Mammary epithelial cell (primary cell): ENCODE measurements around the gene PECR.

Experiments
- CTCF ChIP-seq, 2 donors: IDR thresholded peaks in 1 of 2; conservative IDR thresholded peaks in 1 of 2; 2 replicates each; pipeline ENCODE4 v1.5.1; 2011 to 2012; ENCODE audit warnings: inconsistent platforms in 2 of 2, low read length in 2 of 2, mild to moderate bottlenecking in 2 of 2, control low read depth in 1 of 2, low read depth in 1 of 2; ENCODE audit not compliant: insufficient read depth in 1 of 2; ENCODE audit errors: extremely low read depth in 1 of 2
- EZH2 ChIP-seq: IDR thresholded peaks from 2 replicates; pipeline ENCODE4 v1.6.1; 2012; ENCODE audit warnings: low read length, inconsistent platforms, borderline replicate concordance

DNA sequence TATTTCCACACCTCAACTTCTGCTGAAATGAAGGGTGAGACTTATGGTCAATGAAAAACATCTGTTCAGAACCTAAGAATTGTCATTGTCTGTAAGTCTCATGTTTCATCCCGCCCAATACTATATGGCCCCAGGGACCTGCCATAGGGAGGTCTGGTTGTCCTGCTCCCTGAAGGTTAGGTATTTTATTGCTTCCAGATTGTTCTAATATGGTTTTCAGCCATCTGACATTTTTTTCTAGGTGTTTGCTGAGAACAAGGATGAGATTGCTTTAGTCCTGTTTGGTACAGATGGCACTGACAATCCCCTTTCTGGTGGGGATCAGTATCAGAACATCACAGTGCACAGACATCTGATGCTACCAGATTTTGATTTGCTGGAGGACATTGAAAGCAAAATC lies 34.8 kb upstream of the PECR start:
- TF ChIP-seq CTCF (conservative IDR thresholded peaks at IDR 0.05 in 1 of 2, IDR thresholded peaks at IDR 0.05 in 1 of 2; ENCODE audit: extremely low read depth in 1 of 2, insufficient read depth in 1 of 2, low read depth in 1 of 2, low read length in 2 of 2) (no peak), EZH2 (no peak)
